Sigmoid colon (tissue), 4 donors: ENCODE results near the gene PLPPR3.

Experiments used
- EP300 ChIP-seq, 4 donors: sonication (generic); formaldehyde crosslinking; IDR thresholded peaks; one replicate each; pipeline ENCODE4 v1.6.1; 2017; ENCODE audit warnings: antibody characterized with exemption in 4 of 4
- POLR2A ChIP-seq, 2 donors: fragments of 450-650 bp; IDR thresholded peaks; one replicate each; pipeline ENCODE4 v1.6.1; 2016; ENCODE audit warnings: antibody characterized with exemption in 2 of 2, mild to moderate bottlenecking in 2 of 2, moderate library complexity in 2 of 2
- TF ChIP-seq, protein P1 (sequence below), 4 experiments: fragments of 450-650 bp in 3 of 4; fragments of 200-600 bp in 1 of 4; IDR thresholded peaks; one replicate each; pipeline ENCODE4 v1.5.1; 2016 to 2019; ENCODE audit warnings: antibody characterized with exemption in 4 of 4, mild to moderate bottlenecking in 3 of 4, moderate library complexity in 2 of 4

DNA sequence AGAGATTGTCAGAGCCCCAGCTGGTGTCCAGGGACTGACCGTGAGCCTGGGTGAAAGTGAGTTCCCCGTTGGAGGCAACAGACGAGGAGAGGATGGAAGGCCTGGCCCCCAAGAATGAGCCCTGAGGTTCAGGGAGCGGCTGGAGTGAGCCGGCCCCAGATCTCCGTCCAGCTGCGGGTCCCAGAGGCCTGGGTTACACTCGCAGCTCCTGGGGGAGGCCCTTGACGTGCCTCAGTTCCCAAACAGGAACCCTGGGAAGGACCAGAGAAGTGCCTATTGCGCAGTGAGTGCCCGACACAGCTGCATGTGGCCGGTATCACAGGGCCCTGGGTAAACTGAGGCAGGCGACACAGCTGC is 29.2 kb upstream of the PLPPR3 start:
- TF ChIP-seq, protein P1, sequence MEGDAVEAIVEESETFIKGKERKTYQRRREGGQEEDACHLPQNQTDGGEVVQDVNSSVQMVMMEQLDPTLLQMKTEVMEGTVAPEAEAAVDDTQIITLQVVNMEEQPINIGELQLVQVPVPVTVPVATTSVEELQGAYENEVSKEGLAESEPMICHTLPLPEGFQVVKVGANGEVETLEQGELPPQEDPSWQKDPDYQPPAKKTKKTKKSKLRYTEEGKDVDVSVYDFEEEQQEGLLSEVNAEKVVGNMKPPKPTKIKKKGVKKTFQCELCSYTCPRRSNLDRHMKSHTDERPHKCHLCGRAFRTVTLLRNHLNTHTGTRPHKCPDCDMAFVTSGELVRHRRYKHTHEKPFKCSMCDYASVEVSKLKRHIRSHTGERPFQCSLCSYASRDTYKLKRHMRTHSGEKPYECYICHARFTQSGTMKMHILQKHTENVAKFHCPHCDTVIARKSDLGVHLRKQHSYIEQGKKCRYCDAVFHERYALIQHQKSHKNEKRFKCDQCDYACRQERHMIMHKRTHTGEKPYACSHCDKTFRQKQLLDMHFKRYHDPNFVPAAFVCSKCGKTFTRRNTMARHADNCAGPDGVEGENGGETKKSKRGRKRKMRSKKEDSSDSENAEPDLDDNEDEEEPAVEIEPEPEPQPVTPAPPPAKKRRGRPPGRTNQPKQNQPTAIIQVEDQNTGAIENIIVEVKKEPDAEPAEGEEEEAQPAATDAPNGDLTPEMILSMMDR (IDR thresholded peaks at IDR 0.05), result no peak
- no peak for TF ChIP-seq POLR2A (IDR thresholded peaks at IDR 0.05)
- TF ChIP-seq EP300 (IDR thresholded peaks at IDR 0.05), result no peak
